A204.1 (cell line): ENCODE measurements around the gene KIF21B.

ENCODE experiments used
- FAIRE-seq: peaks from 2 replicates; lab custom pipeline; 2012; peaks lifted over from hg19 to GRCh38; lab: Jason Lieb, UNC

Gene KIF21B

GRCh38 chr1:201019321-201019977 is 4.1 kb downstream of the KIF21B start:
- no peak for FAIRE-seq

DNA sequence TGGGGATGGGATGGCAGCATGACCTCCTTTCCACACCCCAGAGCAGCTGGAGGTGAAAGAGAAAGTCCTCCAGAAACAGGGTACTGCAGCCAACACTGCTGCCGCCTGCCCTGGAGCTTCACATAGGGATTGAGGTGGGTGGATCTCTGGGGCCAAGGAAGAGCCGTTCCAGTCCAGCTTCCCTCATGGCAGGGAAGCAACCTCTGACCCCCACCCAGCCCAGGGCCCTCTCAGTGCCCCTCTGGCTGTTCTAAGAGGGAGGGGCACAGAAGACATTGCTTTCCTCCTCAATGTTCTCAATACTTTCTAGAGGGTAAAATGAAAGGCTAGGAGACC is 5.7 kb downstream of the KIF21B start:
- FAIRE-seq, result no peak

GRCh38 chr1:201016943-201017827 is 6.3 kb downstream of the KIF21B start:
- FAIRE-seq, result no peak

GRCh38 chr1:201016211-201016651 is 7.3 kb downstream of the KIF21B start:
- FAIRE-seq, result no peak

DNA sequence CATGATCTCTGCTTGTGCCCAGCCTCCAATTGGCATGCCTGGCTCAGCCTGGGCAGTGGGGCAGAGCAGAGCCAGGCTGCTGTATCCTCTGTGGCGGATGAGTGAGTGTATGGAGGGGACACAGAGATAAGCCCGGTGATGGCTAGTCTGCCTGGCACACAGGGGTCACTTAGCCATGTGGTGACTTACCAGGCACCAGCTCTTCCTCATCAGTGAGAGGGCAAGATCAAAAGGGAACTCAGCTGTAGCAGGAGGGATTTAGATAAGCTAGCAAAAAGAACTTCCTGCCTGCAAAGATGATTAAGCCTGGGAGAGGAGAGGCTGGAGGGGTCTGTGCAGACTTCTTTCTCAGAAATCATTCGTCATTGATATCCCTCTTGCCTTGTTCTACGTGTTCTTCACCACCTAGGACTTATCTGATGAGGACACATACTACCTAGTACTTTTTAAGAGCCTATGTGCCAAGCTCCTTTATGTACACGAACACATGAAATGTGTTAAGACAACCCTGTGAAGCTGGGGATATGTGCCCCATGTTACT is 7.9 kb downstream of the KIF21B start:
- FAIRE-seq, result no peak

GRCh38 chr1:201014816-201015200 is 8.7 kb downstream of the KIF21B start:
- no peak for FAIRE-seq

GRCh38 chr1:201013991-201014815 is 9.3 kb downstream of the KIF21B start:
- FAIRE-seq, result no peak

DNA sequence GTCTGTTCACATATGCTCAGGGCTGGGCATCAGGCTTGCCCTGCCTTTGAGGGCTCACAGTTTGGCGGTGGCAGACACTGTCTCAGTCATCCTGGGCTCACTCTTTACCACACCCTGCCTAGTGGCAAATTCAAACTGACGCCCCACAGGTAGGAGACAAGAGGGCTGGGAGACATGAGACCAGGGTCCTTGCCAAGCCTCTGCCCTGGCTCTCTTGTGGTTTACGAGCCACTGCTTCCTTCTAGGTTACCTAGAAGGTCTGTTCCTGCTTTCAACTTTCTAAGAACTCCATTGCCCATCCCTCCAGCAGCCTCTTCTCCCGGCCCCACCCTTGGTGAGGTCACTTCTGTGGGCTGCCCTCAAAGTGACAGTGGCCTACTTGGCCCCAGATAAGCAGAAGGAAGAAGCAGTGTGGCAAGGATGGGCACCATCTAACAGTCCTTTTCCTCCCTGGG is 10.5 kb downstream of the KIF21B start:
- FAIRE-seq, result no peak

DNA sequence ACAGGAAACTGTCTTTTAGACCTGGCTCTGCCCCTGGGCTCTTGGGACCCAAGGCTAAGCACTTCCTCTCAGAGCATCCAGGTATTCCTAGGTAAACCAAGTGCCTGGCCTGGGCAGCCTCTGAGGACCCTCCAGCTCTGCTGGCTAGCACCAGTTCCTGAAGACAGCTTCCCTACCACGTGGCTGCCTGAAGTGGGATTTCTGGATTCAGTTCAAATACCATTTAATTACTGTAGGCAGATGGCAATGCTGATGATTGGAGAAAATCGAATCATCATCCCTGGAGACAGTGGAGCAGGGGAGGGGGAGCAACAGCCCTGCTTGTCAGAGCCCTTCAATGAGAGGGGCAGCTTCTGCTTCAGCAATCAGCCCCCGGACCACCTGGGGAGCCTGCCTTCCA is 11.9 kb downstream of the KIF21B start:
- no peak for FAIRE-seq

GRCh38 chr1:201009962-201010645 is 13.4 kb downstream of the KIF21B start:
- no peak for FAIRE-seq

DNA sequence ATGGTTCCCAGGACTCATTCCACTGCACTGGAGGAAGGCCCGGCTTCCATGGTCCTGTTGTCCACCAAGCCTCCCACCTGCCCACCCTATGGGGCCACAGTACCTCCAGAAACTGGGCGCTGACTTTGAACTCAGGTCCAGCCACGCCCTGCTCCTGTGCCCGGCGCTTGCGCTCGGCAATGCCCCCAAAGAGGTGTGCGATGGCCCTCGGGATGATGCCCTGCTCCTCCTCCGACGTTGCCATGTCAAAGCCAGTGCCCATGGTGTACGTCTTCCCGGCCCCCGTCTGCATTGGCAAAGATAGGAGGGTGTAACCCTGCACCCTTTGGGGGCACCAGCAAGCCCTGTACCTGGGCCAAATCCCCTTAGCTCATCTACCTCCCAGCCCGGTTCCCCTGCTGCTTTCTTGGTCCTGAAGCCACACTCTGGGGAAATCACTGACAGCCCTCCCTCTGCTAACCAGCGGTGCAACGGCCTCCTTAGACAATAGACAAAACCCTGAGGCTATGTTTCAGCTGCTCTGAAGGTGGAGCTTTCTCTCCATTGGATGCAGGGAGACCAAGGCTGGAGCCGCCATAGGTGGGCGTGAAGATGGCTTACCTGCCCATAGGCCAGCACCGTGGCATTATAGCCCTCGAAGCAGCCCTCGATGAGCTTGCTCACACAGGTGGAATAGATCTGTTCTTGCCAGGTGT is 14.7 kb downstream of the KIF21B start:
- FAIRE-seq, result no peak

DNA sequence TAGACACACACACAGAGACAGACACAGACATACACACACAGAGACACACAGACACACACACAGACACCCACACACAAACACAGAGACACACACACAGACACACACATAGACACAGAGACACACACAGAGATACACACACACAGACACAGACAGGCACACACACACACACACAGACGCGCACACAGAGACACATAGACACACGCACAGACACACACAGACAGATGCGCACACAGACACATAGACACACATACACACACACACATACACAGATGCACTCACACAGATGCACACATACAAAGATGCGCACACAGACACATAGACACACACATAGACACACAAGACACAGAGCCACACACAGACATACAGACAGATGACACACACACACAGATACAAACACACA is 16.0 kb downstream of the KIF21B start:
- FAIRE-seq, result no peak

- no peak for FAIRE-seq
Measured at GRCh38 chr1:201006450-201006849, 17.1 kb downstream of the KIF21B start.

GRCh38 chr1:201004732-201005131 is 18.8 kb downstream of the KIF21B start:
- no peak for FAIRE-seq

DNA sequence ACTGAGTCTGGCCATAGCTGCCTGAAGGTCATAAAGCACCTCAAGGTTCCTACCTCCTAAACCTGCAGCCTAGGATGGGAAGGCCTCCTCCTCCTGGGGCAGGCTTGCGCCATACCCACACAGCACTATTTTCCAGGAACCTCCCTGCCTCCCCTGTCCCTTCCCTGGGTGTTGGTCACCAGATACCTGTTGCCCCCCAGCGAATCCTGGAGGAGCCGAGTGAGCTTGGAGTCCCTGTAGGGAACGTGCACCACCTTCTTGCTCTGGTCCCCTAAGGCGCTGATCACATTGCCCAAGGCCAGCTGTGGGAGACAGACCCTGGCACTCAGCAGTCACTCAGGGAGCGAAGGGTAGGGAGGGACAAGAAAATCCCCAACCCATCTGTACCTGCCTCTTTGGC is 19.4 kb downstream of the KIF21B start:
- FAIRE-seq, result no peak

DNA sequence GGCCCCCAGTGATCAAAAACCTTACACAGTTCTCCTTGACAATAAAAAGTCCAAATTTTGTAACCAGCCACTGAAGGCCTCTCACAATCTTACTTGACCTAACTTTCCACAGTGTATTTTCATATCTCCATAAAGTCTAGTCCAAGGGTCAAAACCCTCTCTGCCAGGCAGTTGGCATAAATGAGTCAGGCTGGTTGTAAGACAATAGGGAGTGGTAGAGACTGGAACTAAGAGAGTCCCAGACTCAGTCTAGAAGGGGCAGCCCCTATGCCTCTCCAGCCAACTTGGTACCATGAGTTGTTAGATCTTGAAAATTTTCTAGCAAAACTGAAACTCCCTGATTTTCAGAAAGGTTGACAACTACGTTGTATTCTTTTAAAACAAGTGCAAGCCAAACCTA is 21.0 kb downstream of the KIF21B start:
- FAIRE-seq, result no peak

GRCh38 chr1:201001962-201002361 is 21.6 kb downstream of the KIF21B start:
- FAIRE-seq, result no peak

GRCh38 chr1:201000391-201000790 is 23.1 kb downstream of the KIF21B start:
- FAIRE-seq, result no peak

GRCh38 chr1:200999667-201000066 is 23.8 kb downstream of the KIF21B start:
- FAIRE-seq, result no peak

- FAIRE-seq, result no peak
Measured at GRCh38 chr1:200998323-200998722, 25.2 kb downstream of the KIF21B start.

GRCh38 chr1:200992382-200993048 is 31.0 kb downstream of the KIF21B start:
- FAIRE-seq, result no peak
